ENCODE measurements around the gene KDM3B. TPM values are rescaled to one million over a fixed set of nuclear protein-coding genes. Genes with fewer than 3 reads are reported as not detected.
A peak's percentile ranks its signal among the peaks of the same experiment; 100 is the strongest.

Gene KDM3B
- polyA plus RNA-seq, 3 donors, result 92.1 to 103 (median 94.4) TPM

GRCh38 chr5:138440159-138441073, 87.9 kb downstream of the KDM3B start:
- no peak for DNase-seq (ENCODE audit: extremely low read depth in 1 of 11, low read depth in 9 of 11, low spot score in 4 of 11)

- DNase-seq (ENCODE audit: extremely low read depth in 1 of 11, low read depth in 9 of 11, low spot score in 4 of 11), result no peak
Measured at GRCh38 chr5:138441221-138441620, 88.7 kb downstream of the KDM3B start.

GRCh38 chr5:138444078-138444773, 91.7 kb downstream of the KDM3B start:
- no peak for DNase-seq (ENCODE audit: extremely low read depth in 1 of 11, low read depth in 9 of 11, low spot score in 4 of 11)

GRCh38 chr5:138444774-138445546, 92.5 kb downstream of the KDM3B start:
- no peak for DNase-seq (ENCODE audit: extremely low read depth in 1 of 11, low read depth in 9 of 11, low spot score in 4 of 11)

- no peak for DNase-seq (ENCODE audit: extremely low read depth in 1 of 11, low read depth in 9 of 11, low spot score in 4 of 11)
Measured at GRCh38 chr5:138445547-138446271, 93.2 kb downstream of the KDM3B start.

GRCh38 chr5:138448070-138448469, 95.6 kb downstream of the KDM3B start:
- DNase-seq (ENCODE audit: extremely low read depth in 1 of 11, low read depth in 9 of 11, low spot score in 4 of 11), result no peak

GRCh38 chr5:138448481-138449398, 96.3 kb downstream of the KDM3B start:
- no peak for DNase-seq (ENCODE audit: extremely low read depth in 1 of 11, low read depth in 9 of 11, low spot score in 4 of 11)

- peak in 8 of 11 donors; percentile 70 to 86 (median 80) for DNase-seq (ENCODE audit: extremely low read depth in 1 of 11, low read depth in 9 of 11, low spot score in 4 of 11)
Measured at GRCh38 chr5:138449501-138450239, 97.2 kb downstream of the KDM3B start.

- no peak for DNase-seq (ENCODE audit: extremely low read depth in 1 of 11, low read depth in 9 of 11, low spot score in 4 of 11)
Measured at GRCh38 chr5:138450971-138451370, 98.5 kb downstream of the KDM3B start.

GRCh38 chr5:138452720-138453119, 100.2 kb downstream of the KDM3B start:
- no peak for DNase-seq (ENCODE audit: extremely low read depth in 1 of 11, low read depth in 9 of 11, low spot score in 4 of 11)

GRCh38 chr5:138453590-138453989, 101.1 kb downstream of the KDM3B start:
- no peak for DNase-seq (ENCODE audit: extremely low read depth in 1 of 11, low read depth in 9 of 11, low spot score in 4 of 11)

- DNase-seq (ENCODE audit: extremely low read depth in 1 of 11, low read depth in 9 of 11, low spot score in 4 of 11), result no peak
Measured at GRCh38 chr5:138454121-138454520, 101.6 kb downstream of the KDM3B start.

GRCh38 chr5:138455232-138455930, 102.9 kb downstream of the KDM3B start:
- no peak for DNase-seq (ENCODE audit: extremely low read depth in 1 of 11, low read depth in 9 of 11, low spot score in 4 of 11)

- DNase-seq (ENCODE audit: extremely low read depth in 1 of 11, low read depth in 9 of 11, low spot score in 4 of 11), result no peak
Measured at GRCh38 chr5:138457531-138458275, 105.2 kb downstream of the KDM3B start.

GRCh38 chr5:138458384-138458783, 105.9 kb downstream of the KDM3B start:
- no peak for DNase-seq (ENCODE audit: extremely low read depth in 1 of 11, low read depth in 9 of 11, low spot score in 4 of 11)

- no peak for DNase-seq (ENCODE audit: extremely low read depth in 1 of 11, low read depth in 9 of 11, low spot score in 4 of 11)
Measured at GRCh38 chr5:138458856-138459255, 106.4 kb downstream of the KDM3B start.

Data from renal cortex interstitium (tissue), 11 donors.